ENCODE results near the gene MTREX. TPM values are rescaled to one million over a fixed set of nuclear protein-coding genes. Genes with fewer than 3 reads are reported as not detected.

The MTREX gene
- total and polyA plus RNA-seq, 2 donors (not counting 1 experiment from before 2014, with no cell fraction given) = 7.9 to 94.0 TPM

GRCh38 chr5:55427157-55427556, 119.4 kb downstream of the MTREX start:
- TF ChIP-seq EZH2 (IDR thresholded peaks at IDR 0.05; ENCODE audit: borderline replicate concordance, insufficient read depth, low read depth, low read length, poor library complexity, severe bottlenecking) (no peak), CTCF (IDR thresholded peaks at IDR 0.05) (no peak)
- Histone ChIP-seq H3K4me3 (ENCODE audit: control extremely low read depth in 1 of 5, extremely low read depth in 1 of 5, insufficient read depth in 1 of 5, low read depth in 2 of 5, low read length in 4 of 5) (no peak overlapping the region), H4K20me1 (ENCODE audit: control insufficient read depth, insufficient read depth, low read length, poor library complexity, severe bottlenecking) (no peaks in the 10 kb centered on the region), H3K9me3 (ENCODE audit: control extremely low read depth in 1 of 3, control insufficient read depth in 2 of 3, insufficient read depth in 1 of 3, low read length in 2 of 3) (peaks cover 0 to 16% (median 9%) of the 10 kb centered on the region in 3 donors), H3K36me3 (replicated peaks in 1 of 2; ENCODE audit: control extremely low read depth in 1 of 2, control insufficient read depth in 1 of 2, extremely low read depth in 1 of 2, insufficient read depth in 2 of 2, low read length in 1 of 2) (peaks cover 3 to 76% of the 10 kb centered on the region in 2 experiments), H3K4me2 (replicated peaks; ENCODE audit: low read depth, low read length, poor library complexity, severe bottlenecking) (no peak overlapping the region), H3K79me2 (ENCODE audit: control insufficient read depth, insufficient read depth, low read length) (no peaks in the 10 kb centered on the region), H3K27me3 (replicated peaks in 1 of 4; ENCODE audit: control extremely low read depth in 1 of 4, control insufficient read depth in 3 of 4, insufficient read depth in 4 of 4, low read length in 3 of 4) (no peaks in the 10 kb centered on the region), H3K9ac (ENCODE audit: low read length) (no peak overlapping the region), H3K27ac (ENCODE audit: low read length in 2 of 2) (no peak overlapping the region), H2AFZ (ENCODE audit: insufficient read depth, low read depth, low read length, poor library complexity, severe bottlenecking) (no peak overlapping the region), H3K4me1 (ENCODE audit: control insufficient read depth in 2 of 2, insufficient read depth in 2 of 2, low read length in 2 of 2) (no peaks in the 10 kb centered on the region)
- Mint-ChIP-seq H3K4me3 (no peak overlapping the region), H3K4me1 (no peaks in the 10 kb centered on the region), H3K9me3 (ENCODE audit: insufficient read depth) (peaks cover 2% of the 10 kb centered on the region), H3K27ac (no peak overlapping the region), H3K27me3 (no peaks in the 10 kb centered on the region)
- intact Hi-C loops (cut with micrococcal nuclease) = no loop called here
- ChIA-PET POLR2A (no interaction called here), CTCF (no interaction called here)
- no peak for DNase-seq
- ATAC-seq (ENCODE audit: low read depth) = no peak
- WGBS (ENCODE audit: insufficient coverage) = no CpG with 5 or more reads among the region's 1 CpG

DNA sequence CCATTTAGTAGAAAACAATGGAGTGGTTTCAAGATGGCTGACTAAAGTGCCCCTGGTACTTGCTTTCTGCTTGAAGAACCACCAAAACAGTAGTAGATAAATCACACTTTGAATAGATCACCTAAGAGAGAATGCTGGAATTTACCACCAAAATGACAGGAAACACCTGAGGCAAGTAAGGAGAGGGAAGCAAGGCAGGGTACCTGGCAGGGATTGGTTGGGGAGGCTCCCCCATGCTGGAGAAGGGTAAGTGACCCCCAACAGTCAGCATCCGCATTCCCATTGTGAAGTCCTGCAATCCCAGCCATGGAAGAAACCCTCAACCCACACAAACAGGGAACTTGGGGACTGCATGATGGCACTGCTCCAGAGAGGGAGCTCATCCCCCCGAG, 121.4 kb downstream of the MTREX start:
- no peaks in the 10 kb centered on the region for H4K20me1 ChIP-seq (ENCODE audit: control insufficient read depth, insufficient read depth, low read length, poor library complexity, severe bottlenecking)
- Mint-ChIP-seq H3K4me3 (no peak overlapping the region), H3K27ac (no peak overlapping the region), H3K9me3 (ENCODE audit: insufficient read depth) (peaks cover 8% of the 10 kb centered on the region), H3K27me3 (no peaks in the 10 kb centered on the region), H3K4me1 (no peaks in the 10 kb centered on the region)
- H2AFZ ChIP-seq (ENCODE audit: insufficient read depth, low read depth, low read length, poor library complexity, severe bottlenecking) = no peak overlapping the region
- no peak overlapping the region for H3K4me2 ChIP-seq (replicated peaks; ENCODE audit: low read depth, low read length, poor library complexity, severe bottlenecking)
- 83% methylated on average over 2 of the region's 2 CpGs for WGBS (ENCODE audit: insufficient coverage)
- DNase-seq = no peak
- no peaks in the 10 kb centered on the region for H3K4me1 ChIP-seq (ENCODE audit: control insufficient read depth in 2 of 2, insufficient read depth in 2 of 2, low read length in 2 of 2)
- POLR2A ChIA-PET = no interaction called here
- no peaks in the 10 kb centered on the region for H3K79me2 ChIP-seq (ENCODE audit: control insufficient read depth, insufficient read depth, low read length)
- no peak overlapping the region for H3K27ac ChIP-seq (ENCODE audit: low read length in 2 of 2)
- no peaks in the 10 kb centered on the region for H3K27me3 ChIP-seq (replicated peaks in 1 of 4; ENCODE audit: control extremely low read depth in 1 of 4, control insufficient read depth in 3 of 4, insufficient read depth in 4 of 4, low read length in 3 of 4)
- intact Hi-C loops (cut with micrococcal nuclease) = no loop called here
- TF ChIP-seq CTCF (IDR thresholded peaks at IDR 0.05) (no peak), EZH2 (IDR thresholded peaks at IDR 0.05; ENCODE audit: borderline replicate concordance, insufficient read depth, low read depth, low read length, poor library complexity, severe bottlenecking) (no peak)
- no peak overlapping the region for H3K4me3 ChIP-seq (ENCODE audit: control extremely low read depth in 1 of 5, extremely low read depth in 1 of 5, insufficient read depth in 1 of 5, low read depth in 2 of 5, low read length in 4 of 5)
- no peak overlapping the region for H3K9ac ChIP-seq (ENCODE audit: low read length)
- H3K9me3 ChIP-seq (ENCODE audit: control extremely low read depth in 1 of 3, control insufficient read depth in 2 of 3, insufficient read depth in 1 of 3, low read length in 2 of 3) = peaks cover 0 to 30% (median 20%) of the 10 kb centered on the region in 3 donors
- no peak for ATAC-seq (ENCODE audit: low read depth)
- peaks cover 2 to 58% of the 10 kb centered on the region in 2 experiments for H3K36me3 ChIP-seq (replicated peaks in 1 of 2; ENCODE audit: control extremely low read depth in 1 of 2, control insufficient read depth in 1 of 2, extremely low read depth in 1 of 2, insufficient read depth in 2 of 2, low read length in 1 of 2)
- CTCF ChIA-PET = no interaction called here

Data from B cell (primary cell).